GM19238 (cell line): ENCODE data around the gene NLGN3.

Experiments
- DNase-seq: peaks from one replicate; pipeline ENCODE4 v3.0.0; 2011; ENCODE audit warnings: low spot score; ENCODE audit not compliant: insufficient read length

NLGN3 gene

DNA sequence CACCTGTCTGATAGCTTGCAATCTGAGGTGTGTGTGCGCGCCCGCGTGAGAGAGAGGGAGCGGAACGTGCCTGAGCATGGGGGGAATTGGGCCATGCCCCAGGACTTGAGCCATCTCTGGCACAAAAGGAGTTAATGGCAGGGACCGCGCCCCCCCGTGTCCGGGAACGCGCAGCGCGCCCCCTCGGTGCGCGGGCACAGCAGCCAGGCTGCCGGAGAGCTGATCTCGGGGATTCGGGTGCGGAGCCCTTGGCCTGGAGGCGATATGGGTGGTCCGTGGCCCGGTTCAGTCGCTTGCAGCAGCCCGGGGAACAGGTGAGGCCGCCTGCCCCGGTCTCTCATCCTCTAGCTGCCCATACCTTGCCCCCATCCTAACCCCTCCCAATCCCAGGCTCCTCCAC lies at the start of gene NLGN3:
TSS of gene NLGN3 (plus strand) at position 191 of the 400 bp plus-strand sequence. CDS start 2,909 bp downstream, outside the sequence.
- DNase-seq: no peak

- no peak for DNase-seq
Observed at GRCh38 chrX:71095033-71095432, 49.6 kb upstream of the NLGN3 start.

DNA sequence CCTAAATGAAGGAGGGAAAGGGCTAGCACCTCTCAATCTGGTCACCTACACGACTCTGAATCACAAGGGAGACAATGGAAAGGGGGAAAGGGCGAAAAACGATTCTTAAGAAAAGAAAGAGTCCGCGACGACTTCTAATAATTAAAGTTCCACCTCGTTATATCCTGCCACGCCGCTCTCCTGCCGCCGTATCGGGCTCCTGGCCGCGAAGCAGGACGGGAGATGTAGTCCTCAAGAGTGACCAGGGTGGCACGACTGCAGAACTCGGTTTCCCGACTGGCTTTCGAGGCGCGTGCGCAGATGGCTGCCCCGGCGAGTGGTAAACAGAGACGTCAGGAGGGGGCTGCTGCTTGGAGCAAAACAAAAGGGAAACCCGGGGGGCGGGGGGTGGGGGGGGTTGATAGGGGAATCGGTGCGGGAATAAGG lies 49.1 kb upstream of the NLGN3 start, which contains the start of gene FOXO4:
TSS of gene FOXO4 (plus strand) at position 297 of the 426 bp plus-strand sequence. CDS start 678 bp downstream, outside the sequence.
- peak; percentile 75 for DNase-seq

- DNase-seq: peak; percentile 29
Observed at GRCh38 chrX:71095981-71096759, 48.5 kb upstream of the NLGN3 start.

GRCh38 chrX:71096760-71097032 lies 47.9 kb upstream of the NLGN3 start:
- DNase-seq: no peak

DNA sequence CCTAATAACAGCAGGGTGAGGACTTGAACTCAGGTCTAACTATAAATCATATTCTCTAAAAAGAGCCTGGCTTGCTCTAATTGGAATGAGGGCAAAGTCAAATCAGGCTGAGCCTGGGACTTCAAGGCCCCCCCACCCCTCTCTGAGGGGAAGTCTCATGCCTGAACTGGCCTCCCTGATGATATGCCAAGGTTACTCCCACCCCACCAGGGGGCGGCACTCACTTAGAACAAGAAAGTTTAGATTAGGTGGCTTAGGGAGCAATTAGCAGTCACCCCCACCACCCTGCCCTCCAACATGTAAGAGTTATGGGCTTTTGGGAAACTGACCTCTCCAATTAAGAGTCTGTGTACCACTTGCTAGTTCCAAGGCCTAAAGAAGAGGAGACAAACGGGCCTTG lies 46.3 kb upstream of the NLGN3 start:
- no peak for DNase-seq

DNA sequence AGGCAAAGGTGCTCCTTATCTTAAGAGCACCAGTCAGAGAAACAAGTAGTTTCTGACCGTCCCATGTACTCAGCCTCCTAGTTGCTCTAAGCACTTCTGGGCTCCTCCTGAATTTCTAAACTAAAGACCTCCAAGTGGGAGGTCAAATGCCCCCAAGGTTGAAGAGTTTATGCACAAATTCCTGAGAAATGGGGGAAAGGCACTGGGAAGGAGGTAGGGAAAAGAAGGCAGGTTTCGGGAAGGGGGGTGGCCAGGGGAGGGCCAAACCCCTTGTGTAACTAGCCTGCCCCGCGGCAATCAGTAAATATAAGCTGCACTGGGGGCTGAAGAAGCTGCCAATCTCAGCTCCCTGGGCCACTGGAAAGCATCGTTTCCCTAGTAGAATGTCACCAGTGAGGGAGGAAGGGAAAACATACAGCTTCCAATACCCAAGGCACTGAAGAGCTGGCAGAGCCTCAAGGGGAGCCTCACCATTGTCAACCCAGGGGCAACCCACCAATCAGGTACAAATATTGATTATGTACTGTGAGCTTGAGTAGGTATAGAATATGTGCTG lies 45.6 kb upstream of the NLGN3 start:
- no peak for DNase-seq

DNA sequence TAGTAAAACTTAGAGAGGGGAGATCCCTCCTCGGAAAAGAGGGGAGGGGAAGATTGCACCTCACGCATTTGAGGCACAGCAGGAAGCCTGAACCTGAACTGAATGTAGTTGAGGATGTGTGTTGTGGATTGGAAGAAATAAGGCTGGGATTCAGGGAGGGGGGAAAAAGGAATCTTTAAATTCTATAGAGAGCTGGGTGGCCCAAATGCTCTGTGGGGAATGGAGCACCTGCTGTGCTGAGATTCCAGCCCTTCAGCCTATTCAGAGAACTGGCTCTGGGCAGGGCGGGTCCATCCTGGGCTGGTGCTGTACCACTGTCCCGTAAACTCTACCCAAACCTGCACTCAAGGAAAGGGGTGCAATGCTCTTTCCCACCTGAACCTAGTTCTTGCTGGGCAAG lies 44.9 kb upstream of the NLGN3 start:
- DNase-seq: no peak

GRCh38 chrX:71100581-71101505 lies 43.8 kb upstream of the NLGN3 start:
- no peak for DNase-seq

DNA sequence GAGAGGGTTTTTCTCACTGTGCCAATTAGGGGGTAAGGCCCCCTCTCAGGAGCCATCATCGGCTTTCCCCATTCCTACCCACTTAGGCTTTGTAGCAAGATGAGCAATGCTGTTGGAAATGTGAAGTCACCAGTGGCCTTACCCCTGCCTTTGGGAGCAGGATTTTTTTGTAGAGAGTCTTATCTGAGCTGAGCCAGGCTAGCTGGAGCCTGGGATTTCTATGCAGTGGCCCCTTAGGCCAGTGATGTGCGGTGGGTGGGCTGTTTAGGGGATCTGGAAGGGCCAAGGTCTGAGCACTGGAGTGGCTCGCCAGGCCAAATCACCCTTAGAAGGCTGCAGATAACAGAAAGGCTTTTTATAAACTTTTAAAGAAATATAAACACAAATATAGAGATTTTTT lies 42.3 kb upstream of the NLGN3 start:
- DNase-seq: no peak

GRCh38 chrX:71103110-71103983 lies 41.3 kb upstream of the NLGN3 start:
- DNase-seq: peak; percentile 24

- no peak for DNase-seq
Observed at GRCh38 chrX:71105628-71106027, 39.0 kb upstream of the NLGN3 start.

DNA sequence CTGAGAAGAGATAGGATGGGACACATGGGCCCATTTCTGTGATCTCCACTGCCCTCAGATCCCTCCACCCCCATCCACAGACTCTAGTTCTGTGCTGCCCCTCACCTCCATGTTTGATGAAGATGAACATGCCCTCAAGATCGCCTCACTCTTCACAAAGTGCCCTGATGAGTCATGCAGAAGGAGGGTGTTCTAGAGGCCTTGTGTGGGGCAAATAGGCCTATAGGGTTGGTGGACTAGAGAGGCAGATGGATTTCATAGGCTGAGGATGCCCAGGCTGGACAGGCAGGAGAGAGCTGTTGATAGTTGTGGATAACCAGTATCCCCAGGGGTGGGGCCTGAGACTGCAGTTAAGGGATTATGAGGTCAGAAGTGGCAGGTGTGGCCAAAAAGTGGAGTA lies 38.2 kb upstream of the NLGN3 start, which contains the start of gene CXorf65:
TSS of gene CXorf65 (minus strand) at position 314 of the 400 bp plus-strand sequence. CDS start at position 130, 184 bp downstream.
- DNase-seq: no peak

- no peak for DNase-seq
Observed at GRCh38 chrX:71107245-71107644, 37.4 kb upstream of the NLGN3 start.

GRCh38 chrX:71107762-71108360 lies 36.8 kb upstream of the NLGN3 start:
- DNase-seq: no peak

DNA sequence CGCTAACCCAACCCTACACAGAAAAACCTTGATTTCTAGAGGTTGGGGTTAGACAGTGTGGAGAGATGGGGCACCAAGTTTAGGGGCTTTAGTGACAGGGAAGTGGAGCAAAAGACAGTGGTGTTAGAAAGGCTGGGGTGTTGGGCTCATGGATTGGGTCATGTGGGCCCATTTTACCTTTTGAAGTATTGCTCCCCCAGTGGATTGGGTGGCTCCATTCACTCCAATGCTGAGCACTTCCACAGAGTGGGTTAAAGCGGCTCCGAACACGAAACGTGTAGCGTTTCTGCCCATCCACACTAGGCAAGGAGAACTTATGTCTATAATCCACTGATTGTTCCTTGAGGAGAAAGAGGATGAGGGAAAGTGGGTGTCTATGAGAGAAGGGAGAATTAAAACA lies 35.6 kb upstream of the NLGN3 start:
- DNase-seq: no peak

- DNase-seq: peak; percentile 43
Observed at GRCh38 chrX:71111141-71111843, 33.3 kb upstream of the NLGN3 start, which contains the start of gene IL2RG. IL2RG (minus strand) TSS chrX:71111577; CDS start chrX:71111539, 38 bp downstream.

GRCh38 chrX:71111921-71112431 lies 32.7 kb upstream of the NLGN3 start:
- no peak for DNase-seq

- no peak for DNase-seq
Observed at GRCh38 chrX:71117358-71117757, 27.3 kb upstream of the NLGN3 start.
